Left renal pelvis (tissue), 4 donors: ENCODE data around the gene ETS2. TPM values are rescaled to one million over a fixed set of nuclear protein-coding genes. Genes with fewer than 3 reads are reported as not detected.
"Not testable (repeated sequence)": the region's sequence is repeated elsewhere in the genome, so short reads cannot be mapped to it uniquely, and the experiment has no call there.

Experiments
- DNase-seq, 4 donors: peaks; one replicate each; pipeline ENCODE4 v3.0.0-alpha.2; 2013; ENCODE audit warnings: low read depth in 4 of 4, low spot score in 3 of 4
- polyA plus RNA-seq, 4 donors: library from polyadenylated mRNA; unstranded; fragments of 120-200 nt; gene quantifications; one replicate each; pipeline ENCODE4 v1.2.1, GENCODE V29; 2013; ENCODE audit not compliant: insufficient read length in 4 of 4

ETS2 gene
- polyA plus RNA-seq, 4 donors = 42.3 to 58.7 (median 48.9) TPM

GRCh38 chr21:38815060-38815405 is 9.3 kb downstream of the ETS2 start:
- no peak for DNase-seq

- no peak for DNase-seq
Measured at GRCh38 chr21:38816400-38816977, 10.8 kb downstream of the ETS2 start.

GRCh38 chr21:38817371-38818324 is 11.9 kb downstream of the ETS2 start:
- DNase-seq = no peak

- no peak for DNase-seq
Measured at GRCh38 chr21:38818325-38818723, 12.6 kb downstream of the ETS2 start.

GRCh38 chr21:38819051-38819718 is 13.5 kb downstream of the ETS2 start:
- DNase-seq = no peak

GRCh38 chr21:38819719-38820159 is 14.0 kb downstream of the ETS2 start:
- no peak for DNase-seq

GRCh38 chr21:38820471-38821239 is 14.9 kb downstream of the ETS2 start:
- DNase-seq = no peak

GRCh38 chr21:38821248-38821647 is 15.5 kb downstream of the ETS2 start:
- DNase-seq = no peak

GRCh38 chr21:38821959-38822682 is 16.4 kb downstream of the ETS2 start:
- no peak for DNase-seq

- DNase-seq = no peak
Measured at GRCh38 chr21:38822778-38823238, 17.1 kb downstream of the ETS2 start.

- DNase-seq = no peak
Measured at GRCh38 chr21:38823737-38824123, 18.0 kb downstream of the ETS2 start.

GRCh38 chr21:38824124-38824822 is 18.5 kb downstream of the ETS2 start:
- no peak for DNase-seq

- no peak for DNase-seq
Measured at GRCh38 chr21:38825269-38825668, 19.5 kb downstream of the ETS2 start.

GRCh38 chr21:38825921-38826320 is 20.2 kb downstream of the ETS2 start:
- DNase-seq = no peak

- not testable (repeated sequence) for DNase-seq
Measured at GRCh38 chr21:38828111-38828510, 22.4 kb downstream of the ETS2 start.

- DNase-seq = no peak
Measured at GRCh38 chr21:38830671-38831525, 25.2 kb downstream of the ETS2 start.

- DNase-seq = no peak
Measured at GRCh38 chr21:38831526-38832467, 26.1 kb downstream of the ETS2 start.
